ENCODE data around the gene SAMHD1.
A peak's percentile ranks its signal among the peaks of the same experiment; 100 is the strongest.
"Not testable (repeated sequence)": the region's sequence is repeated elsewhere in the genome, so short reads cannot be mapped to it uniquely, and the experiment has no call there.

SAMHD1 gene

GRCh38 chr20:36925234-36925633 lies 26.3 kb downstream of the SAMHD1 start:
- no peak for TF ChIP-seq TAF1 (IDR thresholded peaks at IDR 0.05; ENCODE audit: borderline replicate concordance, low read depth, low read length)
- TF ChIP-seq POLR2AphosphoS5 (IDR thresholded peaks at IDR 0.05; ENCODE audit: low read depth, low read length): no peak
- no peak for TF ChIP-seq POLR2A (IDR thresholded peaks at IDR 0.05; ENCODE audit: low read depth, low read length)
- DNase-seq (ENCODE audit: insufficient read length) (no peak), FAIRE-seq (no peak)

DNA sequence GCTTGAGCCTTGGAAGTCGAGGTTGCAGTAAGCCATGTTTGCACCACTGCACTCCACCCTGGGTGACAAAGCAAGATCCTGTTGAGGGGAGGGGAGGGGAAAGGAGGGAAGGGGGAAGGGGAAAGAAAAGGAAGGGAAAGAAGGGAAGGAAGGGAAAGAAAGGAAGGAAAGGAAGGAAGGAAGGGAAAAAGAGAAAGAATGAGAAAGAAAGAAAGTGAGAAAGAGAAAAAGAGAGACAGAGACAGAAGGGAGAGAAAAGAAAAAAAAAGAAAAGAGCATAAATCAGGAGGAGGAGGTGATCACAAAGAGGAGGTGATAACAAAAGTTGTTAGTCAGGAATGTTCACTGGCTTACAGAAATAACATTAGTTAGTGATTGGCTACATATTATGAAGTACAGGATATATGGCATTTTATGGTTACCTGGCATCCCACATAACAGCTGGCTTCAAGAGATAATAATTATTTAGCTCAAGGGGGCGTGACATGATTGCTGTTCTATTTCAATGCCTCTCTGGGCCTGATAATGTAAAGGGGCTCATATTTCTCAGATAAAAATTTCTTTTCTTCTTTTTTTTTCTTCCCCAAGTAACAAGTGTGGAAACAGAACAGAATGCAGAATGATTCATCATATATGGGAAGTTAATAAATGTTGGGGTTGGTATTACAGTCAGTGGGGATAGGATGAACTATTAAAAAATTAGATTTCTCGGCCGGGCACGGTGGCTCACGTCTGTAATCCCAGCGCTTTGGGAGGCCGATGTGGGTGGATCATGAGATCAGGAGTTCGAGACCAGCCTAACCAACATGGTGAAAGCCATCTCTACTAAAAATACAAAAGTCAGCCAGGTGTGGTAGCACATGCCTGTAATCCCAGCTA lies 27.1 kb downstream of the SAMHD1 start:
- DNase-seq (ENCODE audit: insufficient read length): no peak
- no peak for FAIRE-seq
- TF ChIP-seq TAF1 (IDR thresholded peaks at IDR 0.05; ENCODE audit: borderline replicate concordance, low read depth, low read length): no peak
- TF ChIP-seq POLR2AphosphoS5 (IDR thresholded peaks at IDR 0.05; ENCODE audit: low read depth, low read length): no peak

- DNase-seq (ENCODE audit: insufficient read length) (no peak), FAIRE-seq (no peak)
- no peak for TF ChIP-seq TAF1 (IDR thresholded peaks at IDR 0.05; ENCODE audit: borderline replicate concordance, low read depth, low read length)
- TF ChIP-seq POLR2A (IDR thresholded peaks at IDR 0.05; ENCODE audit: low read depth, low read length): no peak
- TF ChIP-seq POLR2AphosphoS5 (IDR thresholded peaks at IDR 0.05; ENCODE audit: low read depth, low read length): no peak
Measured at GRCh38 chr20:36920334-36920730, 31.2 kb downstream of the SAMHD1 start.

GRCh38 chr20:36919715-36920333 lies 31.7 kb downstream of the SAMHD1 start:
- DNase-seq (ENCODE audit: insufficient read length): peak; percentile 24
- FAIRE-seq: peak; percentile 9
- TF ChIP-seq POLR2AphosphoS5 (IDR thresholded peaks at IDR 0.05; ENCODE audit: low read depth, low read length) (no peak), TAF1 (IDR thresholded peaks at IDR 0.05; ENCODE audit: borderline replicate concordance, low read depth, low read length) (no peak), POLR2A (IDR thresholded peaks at IDR 0.05; ENCODE audit: low read depth, low read length) (no peak)

DNA sequence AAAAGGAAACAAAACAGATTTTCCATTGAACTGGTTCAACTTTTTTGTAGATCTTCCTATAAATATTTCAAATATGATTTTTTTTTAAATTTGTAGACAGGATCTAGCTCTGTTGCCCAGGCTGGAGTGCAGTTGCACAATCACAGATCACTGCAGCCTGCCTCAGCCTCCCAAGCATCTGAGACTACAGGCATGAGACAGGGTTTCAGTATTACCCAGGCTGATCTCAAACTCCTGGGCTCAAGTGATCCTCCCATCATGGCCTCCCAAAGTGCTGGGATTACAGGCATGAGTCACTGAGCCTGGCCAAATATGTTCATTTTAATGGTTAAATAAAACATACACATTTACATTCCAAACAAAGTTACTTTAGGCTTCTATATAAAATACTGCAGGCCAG lies 33.6 kb downstream of the SAMHD1 start:
- no peak for FAIRE-seq
- DNase-seq (ENCODE audit: insufficient read length): no peak

DNA sequence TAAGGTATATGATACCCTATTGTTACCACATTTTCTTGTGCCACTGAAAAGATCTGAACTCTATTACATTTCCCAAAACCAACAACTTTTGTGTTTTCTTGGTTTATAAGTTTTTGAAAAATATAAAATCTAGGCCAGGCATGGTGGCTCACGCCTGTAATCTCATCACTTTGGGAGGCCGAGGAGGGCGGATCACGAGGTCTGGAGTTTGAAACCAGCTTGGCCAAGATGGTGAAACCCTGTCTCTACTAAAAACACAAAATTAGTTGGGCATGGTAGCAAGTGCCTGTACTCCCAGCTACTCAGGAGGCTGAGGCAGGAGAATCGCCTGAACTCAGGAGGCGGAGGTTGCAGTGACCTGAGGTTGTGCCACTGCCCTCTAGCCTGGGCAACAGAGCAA lies 34.3 kb downstream of the SAMHD1 start:
- TF ChIP-seq TAF1 (IDR thresholded peaks at IDR 0.05; ENCODE audit: borderline replicate concordance, low read depth, low read length) (no peak), POLR2AphosphoS5 (IDR thresholded peaks at IDR 0.05; ENCODE audit: low read depth, low read length) (no peak), POLR2A (IDR thresholded peaks at IDR 0.05; ENCODE audit: low read depth, low read length) (no peak)
- DNase-seq (ENCODE audit: insufficient read length): no peak
- FAIRE-seq: no peak

More for the DNA sequence above, 33.6 kb downstream of the SAMHD1 start:
- TF ChIP-seq POLR2AphosphoS5 (IDR thresholded peaks at IDR 0.05; ENCODE audit: low read depth, low read length) (no peak), POLR2A (IDR thresholded peaks at IDR 0.05; ENCODE audit: low read depth, low read length) (no peak), TAF1 (IDR thresholded peaks at IDR 0.05; ENCODE audit: borderline replicate concordance, low read depth, low read length) (no peak)

GRCh38 chr20:36916199-36916598 lies 35.3 kb downstream of the SAMHD1 start:
- FAIRE-seq (no peak), DNase-seq (ENCODE audit: insufficient read length) (no peak)
- no peak for TF ChIP-seq TAF1 (IDR thresholded peaks at IDR 0.05; ENCODE audit: borderline replicate concordance, low read depth, low read length)
- TF ChIP-seq POLR2AphosphoS5 (IDR thresholded peaks at IDR 0.05; ENCODE audit: low read depth, low read length): no peak
- no peak for TF ChIP-seq POLR2A (IDR thresholded peaks at IDR 0.05; ENCODE audit: low read depth, low read length)

DNA sequence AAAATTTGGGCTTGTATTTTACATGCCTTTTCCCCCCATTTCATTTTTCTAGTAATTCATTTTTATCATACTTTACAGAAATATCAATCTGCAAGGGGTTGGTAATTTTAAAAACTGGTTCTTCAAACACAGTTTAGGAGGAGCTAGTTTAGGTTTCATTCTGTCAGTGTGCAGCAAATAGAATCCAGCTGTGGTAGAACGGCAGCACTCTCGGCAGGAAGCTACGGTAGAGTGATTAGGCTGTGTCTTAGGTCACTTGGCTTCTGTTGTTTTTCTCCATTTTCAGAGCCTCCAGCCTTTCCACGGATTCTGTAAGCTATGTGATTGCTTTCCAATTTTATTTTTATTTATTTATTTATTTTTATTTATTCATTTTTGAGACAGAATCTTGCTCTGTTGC lies 42.9 kb downstream of the SAMHD1 start:
- FAIRE-seq: no peak
- no peak for DNase-seq (ENCODE audit: insufficient read length)
- TF ChIP-seq POLR2A (IDR thresholded peaks at IDR 0.05; ENCODE audit: low read depth, low read length) (no peak), TAF1 (IDR thresholded peaks at IDR 0.05; ENCODE audit: borderline replicate concordance, low read depth, low read length) (no peak), POLR2AphosphoS5 (IDR thresholded peaks at IDR 0.05; ENCODE audit: low read depth, low read length) (no peak)

DNA sequence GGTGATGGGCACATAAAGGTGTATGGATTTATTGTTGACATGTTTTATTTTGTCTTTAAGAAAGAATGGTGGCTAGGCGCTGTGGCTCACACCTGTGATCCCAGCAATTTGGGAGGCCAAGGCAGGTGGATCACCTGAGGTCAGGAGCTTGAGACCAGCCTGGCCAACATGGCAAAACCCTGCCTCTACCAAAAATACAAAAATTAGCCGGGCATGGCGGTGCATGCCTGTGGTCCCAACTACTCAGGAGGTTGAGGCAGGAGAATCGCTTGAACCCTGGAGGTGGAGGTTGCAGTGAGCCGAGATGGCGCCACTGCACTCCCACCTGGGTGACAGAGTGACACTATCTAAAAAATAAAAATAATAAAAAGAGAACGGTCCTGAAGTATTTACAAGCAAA lies 45.4 kb downstream of the SAMHD1 start:
- not testable (repeated sequence) for DNase-seq (ENCODE audit: insufficient read length); FAIRE-seq

DNA sequence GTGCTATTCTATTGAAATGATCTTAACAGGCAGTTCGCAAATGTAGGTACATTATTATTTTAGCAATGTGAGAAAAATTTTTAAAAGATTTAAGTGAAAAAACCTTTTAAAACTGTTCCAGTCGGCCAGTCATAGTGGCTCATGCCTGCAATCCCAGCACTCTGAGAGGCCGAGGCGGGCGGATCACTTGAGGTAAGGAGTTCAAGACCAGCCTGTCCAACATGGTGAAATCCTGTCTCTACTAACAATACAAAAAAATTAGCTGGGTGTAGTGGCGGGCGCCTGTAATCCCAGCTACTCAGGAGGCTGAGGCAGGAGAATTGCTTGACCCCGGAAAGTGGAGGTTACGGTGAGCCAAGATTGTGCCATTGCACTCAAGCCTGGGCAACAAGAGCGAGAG lies 45.9 kb downstream of the SAMHD1 start:
- not testable (repeated sequence) for FAIRE-seq

GRCh38 chr20:36904690-36905089 lies 46.8 kb downstream of the SAMHD1 start:
- no peak for FAIRE-seq
- TF ChIP-seq POLR2A (IDR thresholded peaks at IDR 0.05; ENCODE audit: low read depth, low read length) (no peak), TAF1 (IDR thresholded peaks at IDR 0.05; ENCODE audit: borderline replicate concordance, low read depth, low read length) (no peak), POLR2AphosphoS5 (IDR thresholded peaks at IDR 0.05; ENCODE audit: low read depth, low read length) (no peak)
- DNase-seq (ENCODE audit: insufficient read length): no peak

More for the DNA sequence above, 45.9 kb downstream of the SAMHD1 start:
- not testable (repeated sequence) for DNase-seq (ENCODE audit: insufficient read length)

DNA sequence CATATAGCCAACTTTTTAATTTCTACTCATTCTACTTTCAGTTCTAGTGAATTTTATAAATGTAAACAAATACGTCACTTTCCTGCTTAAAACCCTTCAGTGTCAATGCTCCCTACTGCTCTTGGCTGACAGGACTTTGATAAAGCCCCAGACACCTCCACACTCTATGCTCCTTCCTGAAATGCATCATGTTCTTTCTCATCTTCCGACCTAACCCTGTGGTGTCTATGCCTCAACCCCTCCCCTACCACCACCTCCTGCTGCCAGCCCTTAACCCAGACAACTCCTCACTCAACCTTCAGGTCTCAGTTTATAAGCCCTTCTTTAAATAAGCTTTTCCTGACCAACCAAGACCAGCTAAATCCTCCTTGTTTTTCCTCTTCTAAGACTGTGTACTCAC lies 56.5 kb downstream of the SAMHD1 start:
- DNase-seq (ENCODE audit: insufficient read length) (no peak), FAIRE-seq (no peak)
- no peak for TF ChIP-seq TAF1 (IDR thresholded peaks at IDR 0.05; ENCODE audit: borderline replicate concordance, low read depth, low read length)
- no peak for TF ChIP-seq POLR2A (IDR thresholded peaks at IDR 0.05; ENCODE audit: low read depth, low read length)
- no peak for TF ChIP-seq POLR2AphosphoS5 (IDR thresholded peaks at IDR 0.05; ENCODE audit: low read depth, low read length)

Data from GM12892 (cell line).